DOHH2 (cell line): ENCODE data around the gene MTMR2.
A peak's percentile ranks its signal among the peaks of the same experiment; 100 is the strongest.

Experiments used
- H3F3A ChIP-seq: fragments of 200-600 bp; sonication (generic), shearing (Covaris generic); 2 replicates; pipeline ENCODE4 v1.6.0; 2016; ENCODE audit warnings: antibody characterized with exemption, mild to moderate bottlenecking; ENCODE audit not compliant: control insufficient read depth, insufficient read depth
- H3K27ac ChIP-seq: fragments of 200-600 bp; sonication (generic); 2 replicates; pipeline ENCODE4 v1.5.1; 2014; ENCODE audit warnings: low read depth, mild to moderate bottlenecking, low read length, moderate library complexity
- H3K27me3 ChIP-seq: fragments of 200-600 bp; sonication (generic); 2 replicates; pipeline ENCODE4 v1.6.1; 2014; ENCODE audit warnings: mild to moderate bottlenecking, low read length, mixed read lengths; ENCODE audit not compliant: control insufficient read depth
- H3K36me3 ChIP-seq: fragments of 200-600 bp; sonication (generic); 2 replicates; pipeline ENCODE4 v1.6.1; 2014; ENCODE audit warnings: mild to moderate bottlenecking, low read length, moderate library complexity, mixed read lengths; ENCODE audit not compliant: control insufficient read depth
- H3K4me1 ChIP-seq: fragments of 200-600 bp; sonication (generic); 2 replicates; pipeline ENCODE4 v1.6.1; 2014; ENCODE audit warnings: mild to moderate bottlenecking, low read length, mixed read lengths; ENCODE audit not compliant: control insufficient read depth
- H3K4me2 ChIP-seq: fragments of 200-600 bp; sonication (generic); 2 replicates; pipeline ENCODE4 v1.6.0; 2014; ENCODE audit warnings: mild to moderate bottlenecking, low read length, moderate library complexity
- H3K4me3 ChIP-seq: fragments of 200-600 bp; sonication (generic); 2 replicates; pipeline ENCODE4 v1.5.1; 2014; ENCODE audit warnings: mild to moderate bottlenecking, low read length, mixed read lengths
- H3K79me2 ChIP-seq: fragments of 200-600 bp; sonication (generic); 2 replicates; pipeline ENCODE4 v1.6.1; 2014; ENCODE audit warnings: mild to moderate bottlenecking, low read length, mixed read lengths; ENCODE audit not compliant: control insufficient read depth
- H3K9me2 ChIP-seq: fragments of 200-600 bp; sonication (generic); replicated peaks from 2 replicates; pipeline ENCODE4 v1.6.1; 2014; ENCODE audit warnings: mild to moderate bottlenecking, low read length, mixed read lengths; ENCODE audit not compliant: control insufficient read depth
- H3K9me3 ChIP-seq: fragments of 200-600 bp; sonication (generic); 2 replicates; pipeline ENCODE4 v1.6.1; 2014; ENCODE audit warnings: antibody characterized with exemption, low read length, mixed read lengths; ENCODE audit not compliant: control insufficient read depth, insufficient read depth
- H4K20me1 ChIP-seq: fragments of 200-600 bp; sonication (generic); 2 replicates; pipeline ENCODE4 v1.6.0; 2014; ENCODE audit warnings: low read depth, mild to moderate bottlenecking, antibody characterized with exemption, low read length, moderate library complexity; ENCODE audit not compliant: control insufficient read depth, insufficient read depth
- EZH2phosphoT487 ChIP-seq: fragments of 200-600 bp; sonication (generic); IDR thresholded peaks from 2 replicates; pipeline ENCODE4 v1.6.1; 2017; ENCODE audit warnings: borderline replicate concordance, mild to moderate bottlenecking, antibody characterized with exemption, low read length, moderate library complexity, mixed read lengths
- TF ChIP-seq, protein P1 (sequence below): fragments of 200-600 bp; sonication (generic); IDR thresholded peaks from one replicate; pipeline ENCODE4 v1.5.1; 2014; ENCODE audit warnings: antibody characterized with exemption, mild to moderate bottlenecking, low read depth, low read length; ENCODE audit not compliant: poor library complexity, severe bottlenecking

Gene MTMR2

GRCh38 chr11:95791709-95792033 is 132.2 kb downstream of the MTMR2 start:
- Histone ChIP-seq H3K4me3 (peak overlapping the region; percentile 88), H3K4me2 (peak overlapping the region; percentile 87), H3K9me2 (no peaks in the 10 kb centered on the region), H3K79me2 (peaks cover 89% of the 10 kb centered on the region), H3K36me3 (peaks cover 62% of the 10 kb centered on the region), H4K20me1 (peaks cover 19% of the 10 kb centered on the region; the same call in 1 of the 2 replicates), H3K27me3 (no peaks in the 10 kb centered on the region), H3K4me1 (peaks cover 40% of the 10 kb centered on the region), H3K27ac (no peak overlapping the region), H3F3A (no peaks in the 10 kb centered on the region; the same call in 1 of the 2 replicates), H3K9me3 (no peaks in the 10 kb centered on the region)
- TF ChIP-seq EZH2phosphoT487 = no peak
- TF ChIP-seq, protein P1, sequence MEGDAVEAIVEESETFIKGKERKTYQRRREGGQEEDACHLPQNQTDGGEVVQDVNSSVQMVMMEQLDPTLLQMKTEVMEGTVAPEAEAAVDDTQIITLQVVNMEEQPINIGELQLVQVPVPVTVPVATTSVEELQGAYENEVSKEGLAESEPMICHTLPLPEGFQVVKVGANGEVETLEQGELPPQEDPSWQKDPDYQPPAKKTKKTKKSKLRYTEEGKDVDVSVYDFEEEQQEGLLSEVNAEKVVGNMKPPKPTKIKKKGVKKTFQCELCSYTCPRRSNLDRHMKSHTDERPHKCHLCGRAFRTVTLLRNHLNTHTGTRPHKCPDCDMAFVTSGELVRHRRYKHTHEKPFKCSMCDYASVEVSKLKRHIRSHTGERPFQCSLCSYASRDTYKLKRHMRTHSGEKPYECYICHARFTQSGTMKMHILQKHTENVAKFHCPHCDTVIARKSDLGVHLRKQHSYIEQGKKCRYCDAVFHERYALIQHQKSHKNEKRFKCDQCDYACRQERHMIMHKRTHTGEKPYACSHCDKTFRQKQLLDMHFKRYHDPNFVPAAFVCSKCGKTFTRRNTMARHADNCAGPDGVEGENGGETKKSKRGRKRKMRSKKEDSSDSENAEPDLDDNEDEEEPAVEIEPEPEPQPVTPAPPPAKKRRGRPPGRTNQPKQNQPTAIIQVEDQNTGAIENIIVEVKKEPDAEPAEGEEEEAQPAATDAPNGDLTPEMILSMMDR = no peak

GRCh38 chr11:95790933-95791708 is 132.8 kb downstream of the MTMR2 start:
- H3K27ac ChIP-seq = peak overlapping the region; percentile 93
- peaks cover 89% of the 10 kb centered on the region for H3K79me2 ChIP-seq

GRCh38 chr11:95790123-95790932 is 133.6 kb downstream of the MTMR2 start, which contains the start of gene CEP57:
Gene CEP57 (plus strand): TSS chr11:95790498. CDS start chr11:95790699, 201 bp downstream.
- Histone ChIP-seq H3K4me2 (peak within 1 kb of the TSS; percentile 89), H4K20me1 (peaks cover 17% of the 10 kb centered on the region; the same call in 1 of the 2 replicates), H3K9me2 (no peaks in the 10 kb centered on the region), H3K4me3 (peak within 1 kb of the TSS; percentile 88), H3K4me1 (peaks cover 48% of the 10 kb centered on the region), H3K27me3 (no peaks in the 10 kb centered on the region), H3K27ac (peak within 1 kb of the TSS; percentile 93), H3K9me3 (no peaks in the 10 kb centered on the region), H3K36me3 (peaks cover 70% of the 10 kb centered on the region), H3F3A (no peaks in the 10 kb centered on the region; the same call in 1 of the 2 replicates), H3K79me2 (peaks cover 89% of the 10 kb centered on the region)
- no peak for TF ChIP-seq EZH2phosphoT487
- TF ChIP-seq, protein P1 = no peak

More at GRCh38 chr11:95790933-95791708, 132.8 kb downstream of the MTMR2 start:
- no peaks in the 10 kb centered on the region for H3K27me3 ChIP-seq
- TF ChIP-seq, protein P1 = no peak
- no peak for TF ChIP-seq EZH2phosphoT487
- no peaks in the 10 kb centered on the region for H3K9me2 ChIP-seq
- peak overlapping the region; percentile 88 for H3K4me3 ChIP-seq
- H3K4me1 ChIP-seq = peaks cover 45% of the 10 kb centered on the region
- H3K36me3 ChIP-seq = peaks cover 66% of the 10 kb centered on the region
- H3K9me3 ChIP-seq = no peaks in the 10 kb centered on the region
- H3F3A ChIP-seq = no peaks in the 10 kb centered on the region; the same call in 1 of the 2 replicates
- peak overlapping the region; percentile 87 for H3K4me2 ChIP-seq
- H4K20me1 ChIP-seq = peaks cover 17% of the 10 kb centered on the region; the same call in 1 of the 2 replicates
